GM12878 (cell line): ENCODE data around the gene NIPSNAP3A. TPM values are rescaled to one million over a fixed set of nuclear protein-coding genes. Genes with fewer than 3 reads are reported as not detected.

Source experiments
- ATAC-seq: fragments of 200-7000 bp; cut with Tn5 transposase; 3 replicates; pipeline ENCODE4 v1.9.1; 2020; ENCODE audit warnings: mild to moderate bottlenecking, moderate library complexity
- BruUV-seq: library from RNA; stranded (reverse); fragments of 400-500 nt; replicated peaks from 2 replicates; lab custom pipeline; 2021; lab: Mats Ljungman, UMichigan
- CTCF ChIA-PET: fragments of 300-600 bp; sonication (Branson Sonifier 250); formaldehyde crosslinking; extraction: SDS; loops from one replicate; lab custom pipeline; 2021; ENCODE audit warnings: inconsistent platforms; lab: Yijun Ruan, JAX
- POLR2A ChIA-PET: fragments of 350-600 bp; formaldehyde crosslinking; extraction: SDS; loops from one replicate; lab custom pipeline; 2021; ENCODE audit warnings: inconsistent platforms; lab: Charles Lee
- RAD21 ChIA-PET: fragments of 300-600 bp; sonication (Branson Sonifier 250); formaldehyde crosslinking; loops from one replicate; lab custom pipeline; 2023; ENCODE audit warnings: antibody characterized with exemption; ENCODE audit not compliant: unreplicated experiment; lab: Charles Lee
- SMC1A ChIA-PET: fragments of 300-600 bp; sonication (Branson Sonifier 250); formaldehyde crosslinking; loops from one replicate; lab custom pipeline; 2023; ENCODE audit not compliant: unreplicated experiment, uncharacterized antibody; lab: Charles Lee
- DNase-seq: peaks from one replicate; pipeline ENCODE4 v3.0.0-alpha.2; 2011; ENCODE audit warnings: low read depth, low spot score
- FAIRE-seq: peaks from 3 replicates; lab custom pipeline; 2011; peaks lifted over from hg19 to GRCh38; lab: Jason Lieb, UNC
- H2AFZ ChIP-seq: 2 replicates; pipeline ENCODE4 v1.6.0; 2011; ENCODE audit warnings: low read depth, low read length, control low read depth; ENCODE audit not compliant: control insufficient read depth
- H3K27ac ChIP-seq: 2 replicates; pipeline ENCODE4 v1.5.1; 2011; ENCODE audit warnings: control low read depth; ENCODE audit not compliant: control insufficient read depth, insufficient read depth
- H3K27me3 ChIP-seq, 2 experiments: replicated peaks in 1 of 2; 2 replicates each; pipeline versions ENCODE4 v1.6.0 to v1.6.1; 2011; ENCODE audit warnings: low read length in 1 of 2; ENCODE audit not compliant: control insufficient read depth in 2 of 2, insufficient read depth in 2 of 2
- H3K36me3 ChIP-seq, 2 experiments: 2 replicates each; pipeline ENCODE4 v1.5.1; 2011; ENCODE audit warnings: low read length in 1 of 2; ENCODE audit not compliant: control insufficient read depth in 2 of 2, insufficient read depth in 2 of 2
- H3K4me1 ChIP-seq: 2 replicates; pipeline ENCODE4 v1.6.1; 2011; ENCODE audit warnings: mild to moderate bottlenecking, low read length, moderate library complexity, mixed read lengths; ENCODE audit not compliant: control insufficient read depth, insufficient read depth
- H3K4me2 ChIP-seq: 2 replicates; pipeline ENCODE4 v1.6.0; 2011; ENCODE audit warnings: control low read depth; ENCODE audit not compliant: control insufficient read depth, insufficient read depth
- H3K4me3 ChIP-seq: fragments of 200-600 bp; sonication (generic); 2 replicates; pipeline ENCODE4 v1.5.1; 2016
- H3K79me2 ChIP-seq: 2 replicates; pipeline ENCODE4 v1.6.0; 2011; ENCODE audit warnings: low read length; ENCODE audit not compliant: control insufficient read depth, insufficient read depth
- H3K9ac ChIP-seq: 2 replicates; pipeline ENCODE4 v1.8.0; 2011; ENCODE audit warnings: low read length, control low read depth, mixed read lengths; ENCODE audit not compliant: control insufficient read depth, insufficient read depth
- H3K9me3 ChIP-seq: replicated peaks from 3 replicates; pipeline ENCODE4 v1.5.1; 2011; ENCODE audit warnings: mild to moderate bottlenecking, low read length; ENCODE audit not compliant: control insufficient read depth, insufficient read depth
- H4K20me1 ChIP-seq: 2 replicates; pipeline ENCODE4 v1.6.0; 2011; ENCODE audit not compliant: control insufficient read depth, insufficient read depth
- CHD4 ChIP-seq: fragments of 200-600 bp; sonication (generic); IDR thresholded peaks from 2 replicates; pipeline ENCODE4 v1.6.1; 2016; ENCODE audit warnings: mild to moderate bottlenecking
- DPF2 ChIP-seq: fragments of 450-650 bp; IDR thresholded peaks from 2 replicates; pipeline ENCODE4 v1.6.1; 2017; ENCODE audit warnings: mild to moderate bottlenecking
- IKZF2 ChIP-seq, 2 experiments: fragments of 450-650 bp; IDR thresholded peaks; 2 replicates each; pipeline ENCODE4 v1.6.1; 2017; ENCODE audit warnings: mild to moderate bottlenecking in 2 of 2, moderate library complexity in 2 of 2
- MEF2B ChIP-seq: fragments of 450-650 bp; IDR thresholded peaks from 2 replicates; pipeline ENCODE4 v1.6.1; 2018; ENCODE audit warnings: mild to moderate bottlenecking, moderate library complexity; ENCODE audit not compliant: partially characterized antibody, poor library complexity, severe bottlenecking
- MYB ChIP-seq: fragments of 150-350 bp; IDR thresholded peaks from 2 replicates; pipeline ENCODE4 v1.6.1; 2014; ENCODE audit warnings: mild to moderate bottlenecking, low read depth, low read length, borderline replicate concordance
- RB1 ChIP-seq: fragments of 450-650 bp; formaldehyde crosslinking; IDR thresholded peaks from 2 replicates; pipeline ENCODE4 v1.6.1; 2017; ENCODE audit warnings: mild to moderate bottlenecking, borderline replicate concordance
- WGBS: methylation state at CpG from one replicate; pipeline ENCODE4 v1.1.6; 2016; ENCODE audit warnings: low lambda C conversion rate; ENCODE audit not compliant: insufficient replicate concordance, insufficient coverage; ENCODE audit errors: missing lambda C conversion rate; 5-methylcytosine and 5-hydroxymethylcytosine counted together
- in situ Hi-C: fragments of 300-500 bp; cut with MboI; formaldehyde crosslinking; loops from 9 replicates; pipeline ENCODE4 v1.14.3; 2018; ENCODE audit warnings: mixed read lengths
- intact Hi-C: fragments of 100-400 bp; cut with micrococcal nuclease; formaldehyde crosslinking; loops from one replicate; pipeline ENCODE4 v1.14.2; 2022; ENCODE audit not compliant: unreplicated experiment
- polyA plus RNA-seq, 11 experiments: library from polyadenylated mRNA; depleted of rRNA in 4 of 11; unstranded in 6 of 11; stranded (reverse) in 5 of 11; fragments of >200 nt; fragmentation: Nextera tagmentation in 4 of 11; fragmentation: Illumina TruSeq in 1 of 11; extraction: Ambion mirVana in 4 of 11; extraction: Trizol in 1 of 11; gene quantifications; 1 replicate in 1 of 11; 2 replicates in 10 of 11; pipeline versions ENCODE4 v1.2.1 to v1.2.3, GENCODE V29; 2011 to 2016; ENCODE audit warnings: inconsistent platforms in 2 of 11, missing spikeins in 2 of 11, low read depth in 1 of 11
- total RNA-seq, 4 experiments: library from RNA; depleted of rRNA in 3 of 4; stranded (reverse); fragments of >200 nt in 3 of 4; fragmentation: Illumina TruSeq in 1 of 4; extraction: Trizol in 1 of 4; gene quantifications; 2 replicates each; pipeline versions ENCODE4 v1.2.1 to v1.2.3, GENCODE V29; 2013 to 2021
- TF ChIP-seq, protein P1 (sequence below): fragments of 450-650 bp; formaldehyde crosslinking; IDR thresholded peaks from 2 replicates; pipeline ENCODE4 v1.5.0; 2022; ENCODE audit warnings: mild to moderate bottlenecking, missing genetic modification characterization
- TF ChIP-seq, protein P2 (sequence below), 3 experiments: IDR thresholded peaks in 2 of 3; conservative IDR thresholded peaks in 1 of 3; 2 replicates each; pipeline ENCODE4 v1.5.1; 2011; ENCODE audit warnings: low read depth in 3 of 3, low read length in 3 of 3, mild to moderate bottlenecking in 3 of 3, control low read depth in 2 of 3, moderate library complexity in 2 of 3, inconsistent platforms in 1 of 3, mixed read lengths in 1 of 3; ENCODE audit not compliant: control insufficient read depth in 2 of 3, insufficient read depth in 1 of 3; ENCODE audit errors: extremely low read depth in 1 of 3
- TF ChIP-seq, protein P3 (sequence below): IDR thresholded peaks from 2 replicates; pipeline ENCODE4 v1.6.1; 2012; ENCODE audit warnings: low read depth, low read length, improper control_type of control experiment
- TF ChIP-seq, protein P4 (sequence below): fragments of 450-650 bp; IDR thresholded peaks from 2 replicates; pipeline ENCODE4 v1.6.1; 2018; ENCODE audit warnings: mild to moderate bottlenecking, low read depth, moderate library complexity; ENCODE audit not compliant: partially characterized antibody
- TF ChIP-seq, protein P5 (sequence below): fragments of 450-650 bp; IDR thresholded peaks from 2 replicates; pipeline ENCODE4 v1.6.1; 2016; ENCODE audit warnings: mild to moderate bottlenecking

NIPSNAP3A gene
- total and polyA plus RNA-seq, 10 of the 15 experiments (the other 5 are each of a cell fraction or from before 2014, with no cell fraction given): 19.1 to 87.2 (median 34.0) TPM

DNA sequence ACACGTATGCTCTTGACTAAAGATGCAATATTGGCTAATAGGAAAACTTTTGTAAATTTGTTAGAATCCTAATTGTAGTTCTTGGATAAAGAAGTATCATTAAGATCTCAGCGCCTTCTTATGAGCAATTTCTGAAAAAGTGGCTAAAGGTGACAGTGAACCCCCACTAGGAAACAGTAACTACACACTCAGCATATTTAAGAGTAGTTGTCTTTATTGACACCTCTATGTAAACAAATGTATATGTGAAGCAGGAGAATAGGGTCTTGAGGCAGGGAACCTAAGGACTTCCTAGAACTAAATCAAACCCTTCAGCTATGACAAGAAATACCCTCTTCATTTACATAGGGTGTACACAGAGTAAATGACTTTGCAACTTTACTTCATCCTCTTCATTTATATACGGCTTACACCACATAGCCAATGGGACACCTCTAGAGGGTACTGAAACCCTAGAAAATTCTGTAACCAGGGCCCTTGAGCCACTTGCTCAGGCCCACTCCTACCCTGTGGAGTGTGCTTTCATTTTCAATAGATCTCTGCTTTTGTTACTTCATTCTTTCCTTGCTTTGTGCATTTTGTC, 2.8 kb downstream of the NIPSNAP3A start:
- Histone ChIP-seq H4K20me1 (no peaks in the 10 kb centered on the region), H3K9ac (no peak overlapping the region), H3K4me2 (peak overlapping the region; percentile 53), H3K4me3 (no peak overlapping the region), H2AFZ (peak overlapping the region; percentile 33), H3K36me3 (no peaks in the 10 kb centered on the region), H3K9me3 (no peaks in the 10 kb centered on the region), H3K27me3 (no peaks in the 10 kb centered on the region), H3K79me2 (peaks cover 14% of the 10 kb centered on the region), H3K4me1 (peaks cover 12% of the 10 kb centered on the region; the same call in 1 of the 2 replicates), H3K27ac (no peak overlapping the region)
- ATAC-seq: peak; percentile 45
- in situ Hi-C loops: no loop called here
- POLR2A ChIA-PET: interaction anchor here (1.2 kb wide), 1 partner anchor 19 kb away, joined by 4 read pairs; no protein-coding TSS in a partner anchor
- WGBS: 66% methylated on average over 3 of the region's 3 CpGs
- SMC1A ChIA-PET: interaction anchor here (3.9 to 4.8 kb wide), 2 partner anchors 13 to 24 kb away, joined by 31 to 35 read pairs; partner anchors contain the start of gene NIPSNAP3B
- DNase-seq: no peak
- BruUV-seq: no TSS peak
- intact Hi-C loops: no loop called here
- RAD21 ChIA-PET: interaction anchor here (1.6 to 3.5 kb wide), 3 partner anchors 19 to 113 kb away, joined by 3 to 30 read pairs (median 9); no protein-coding TSS in a partner anchor
- CTCF ChIA-PET: interaction anchor here (2.0 to 4.4 kb wide), 2 partner anchors 13 to 17 kb away, joined by 7 to 35 read pairs; partner anchors contain the start of gene NIPSNAP3B
- FAIRE-seq: no peak
- TF ChIP-seq CHD4: no peak
- TF ChIP-seq, protein P1, sequence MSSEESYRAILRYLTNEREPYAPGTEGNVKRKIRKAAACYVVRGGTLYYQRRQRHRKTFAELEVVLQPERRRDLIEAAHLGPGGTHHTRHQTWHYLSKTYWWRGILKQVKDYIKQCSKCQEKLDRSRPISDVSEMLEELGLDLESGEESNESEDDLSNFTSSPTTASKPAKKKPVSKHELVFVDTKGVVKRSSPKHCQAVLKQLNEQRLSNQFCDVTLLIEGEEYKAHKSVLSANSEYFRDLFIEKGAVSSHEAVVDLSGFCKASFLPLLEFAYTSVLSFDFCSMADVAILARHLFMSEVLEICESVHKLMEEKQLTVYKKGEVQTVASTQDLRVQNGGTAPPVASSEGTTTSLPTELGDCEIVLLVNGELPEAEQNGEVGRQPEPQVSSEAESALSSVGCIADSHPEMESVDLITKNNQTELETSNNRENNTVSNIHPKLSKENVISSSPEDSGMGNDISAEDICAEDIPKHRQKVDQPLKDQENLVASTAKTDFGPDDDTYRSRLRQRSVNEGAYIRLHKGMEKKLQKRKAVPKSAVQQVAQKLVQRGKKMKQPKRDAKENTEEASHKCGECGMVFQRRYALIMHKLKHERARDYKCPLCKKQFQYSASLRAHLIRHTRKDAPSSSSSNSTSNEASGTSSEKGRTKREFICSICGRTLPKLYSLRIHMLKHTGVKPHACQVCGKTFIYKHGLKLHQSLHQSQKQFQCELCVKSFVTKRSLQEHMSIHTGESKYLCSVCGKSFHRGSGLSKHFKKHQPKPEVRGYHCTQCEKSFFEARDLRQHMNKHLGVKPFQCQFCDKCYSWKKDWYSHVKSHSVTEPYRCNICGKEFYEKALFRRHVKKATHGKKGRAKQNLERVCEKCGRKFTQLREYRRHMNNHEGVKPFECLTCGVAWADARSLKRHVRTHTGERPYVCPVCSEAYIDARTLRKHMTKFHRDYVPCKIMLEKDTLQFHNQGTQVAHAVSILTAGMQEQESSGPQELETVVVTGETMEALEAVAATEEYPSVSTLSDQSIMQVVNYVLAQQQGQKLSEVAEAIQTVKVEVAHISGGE (CRISPR knock-in tag): no peak
- TF ChIP-seq, protein P2, sequence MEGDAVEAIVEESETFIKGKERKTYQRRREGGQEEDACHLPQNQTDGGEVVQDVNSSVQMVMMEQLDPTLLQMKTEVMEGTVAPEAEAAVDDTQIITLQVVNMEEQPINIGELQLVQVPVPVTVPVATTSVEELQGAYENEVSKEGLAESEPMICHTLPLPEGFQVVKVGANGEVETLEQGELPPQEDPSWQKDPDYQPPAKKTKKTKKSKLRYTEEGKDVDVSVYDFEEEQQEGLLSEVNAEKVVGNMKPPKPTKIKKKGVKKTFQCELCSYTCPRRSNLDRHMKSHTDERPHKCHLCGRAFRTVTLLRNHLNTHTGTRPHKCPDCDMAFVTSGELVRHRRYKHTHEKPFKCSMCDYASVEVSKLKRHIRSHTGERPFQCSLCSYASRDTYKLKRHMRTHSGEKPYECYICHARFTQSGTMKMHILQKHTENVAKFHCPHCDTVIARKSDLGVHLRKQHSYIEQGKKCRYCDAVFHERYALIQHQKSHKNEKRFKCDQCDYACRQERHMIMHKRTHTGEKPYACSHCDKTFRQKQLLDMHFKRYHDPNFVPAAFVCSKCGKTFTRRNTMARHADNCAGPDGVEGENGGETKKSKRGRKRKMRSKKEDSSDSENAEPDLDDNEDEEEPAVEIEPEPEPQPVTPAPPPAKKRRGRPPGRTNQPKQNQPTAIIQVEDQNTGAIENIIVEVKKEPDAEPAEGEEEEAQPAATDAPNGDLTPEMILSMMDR (IDR thresholded peaks at IDR 0.05 in 2 of 3, conservative IDR thresholded peaks at IDR 0.05 in 1 of 3; ENCODE audit: control insufficient read depth in 2 of 3, extremely low read depth in 1 of 3, insufficient read depth in 1 of 3, low read depth in 3 of 3, low read length in 3 of 3): peak in 1 of 3 experiments; percentile 18; a peak in 1 of 6 replicates
- no peak for TF ChIP-seq MYB
- TF ChIP-seq, protein P3, sequence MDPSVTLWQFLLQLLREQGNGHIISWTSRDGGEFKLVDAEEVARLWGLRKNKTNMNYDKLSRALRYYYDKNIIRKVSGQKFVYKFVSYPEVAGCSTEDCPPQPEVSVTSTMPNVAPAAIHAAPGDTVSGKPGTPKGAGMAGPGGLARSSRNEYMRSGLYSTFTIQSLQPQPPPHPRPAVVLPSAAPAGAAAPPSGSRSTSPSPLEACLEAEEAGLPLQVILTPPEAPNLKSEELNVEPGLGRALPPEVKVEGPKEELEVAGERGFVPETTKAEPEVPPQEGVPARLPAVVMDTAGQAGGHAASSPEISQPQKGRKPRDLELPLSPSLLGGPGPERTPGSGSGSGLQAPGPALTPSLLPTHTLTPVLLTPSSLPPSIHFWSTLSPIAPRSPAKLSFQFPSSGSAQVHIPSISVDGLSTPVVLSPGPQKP: no peak
- TF ChIP-seq, protein P4, sequence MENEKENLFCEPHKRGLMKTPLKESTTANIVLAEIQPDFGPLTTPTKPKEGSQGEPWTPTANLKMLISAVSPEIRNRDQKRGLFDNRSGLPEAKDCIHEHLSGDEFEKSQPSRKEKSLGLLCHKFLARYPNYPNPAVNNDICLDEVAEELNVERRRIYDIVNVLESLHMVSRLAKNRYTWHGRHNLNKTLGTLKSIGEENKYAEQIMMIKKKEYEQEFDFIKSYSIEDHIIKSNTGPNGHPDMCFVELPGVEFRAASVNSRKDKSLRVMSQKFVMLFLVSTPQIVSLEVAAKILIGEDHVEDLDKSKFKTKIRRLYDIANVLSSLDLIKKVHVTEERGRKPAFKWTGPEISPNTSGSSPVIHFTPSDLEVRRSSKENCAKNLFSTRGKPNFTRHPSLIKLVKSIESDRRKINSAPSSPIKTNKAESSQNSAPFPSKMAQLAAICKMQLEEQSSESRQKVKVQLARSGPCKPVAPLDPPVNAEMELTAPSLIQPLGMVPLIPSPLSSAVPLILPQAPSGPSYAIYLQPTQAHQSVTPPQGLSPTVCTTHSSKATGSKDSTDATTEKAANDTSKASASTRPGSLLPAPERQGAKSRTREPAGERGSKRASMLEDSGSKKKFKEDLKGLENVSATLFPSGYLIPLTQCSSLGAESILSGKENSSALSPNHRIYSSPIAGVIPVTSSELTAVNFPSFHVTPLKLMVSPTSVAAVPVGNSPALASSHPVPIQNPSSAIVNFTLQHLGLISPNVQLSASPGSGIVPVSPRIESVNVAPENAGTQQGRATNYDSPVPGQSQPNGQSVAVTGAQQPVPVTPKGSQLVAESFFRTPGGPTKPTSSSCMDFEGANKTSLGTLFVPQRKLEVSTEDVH: no peak
- TF ChIP-seq, protein P5, sequence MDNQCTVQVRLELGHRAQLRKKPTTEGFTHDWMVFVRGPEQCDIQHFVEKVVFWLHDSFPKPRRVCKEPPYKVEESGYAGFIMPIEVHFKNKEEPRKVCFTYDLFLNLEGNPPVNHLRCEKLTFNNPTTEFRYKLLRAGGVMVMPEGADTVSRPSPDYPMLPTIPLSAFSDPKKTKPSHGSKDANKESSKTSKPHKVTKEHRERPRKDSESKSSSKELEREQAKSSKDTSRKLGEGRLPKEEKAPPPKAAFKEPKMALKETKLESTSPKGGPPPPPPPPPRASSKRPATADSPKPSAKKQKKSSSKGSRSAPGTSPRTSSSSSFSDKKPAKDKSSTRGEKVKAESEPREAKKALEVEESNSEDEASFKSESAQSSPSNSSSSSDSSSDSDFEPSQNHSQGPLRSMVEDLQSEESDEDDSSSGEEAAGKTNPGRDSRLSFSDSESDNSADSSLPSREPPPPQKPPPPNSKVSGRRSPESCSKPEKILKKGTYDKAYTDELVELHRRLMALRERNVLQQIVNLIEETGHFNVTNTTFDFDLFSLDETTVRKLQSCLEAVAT: no peak
- no peak for TF ChIP-seq IKZF2 (IDR thresholded peaks at IDR 0.05)
- no peak for TF ChIP-seq MEF2B
- no peak for TF ChIP-seq RB1
- TF ChIP-seq DPF2: no peak
